Spinal cord (tissue), 10 donors: ENCODE data around the gene TRDN. TPM values are rescaled to one million over a fixed set of nuclear protein-coding genes. Genes with fewer than 3 reads are reported as not detected.

Experiments
- DNase-seq, 6 donors: peaks; one replicate each; pipeline versions ENCODE4 v3.0.0 to v3.0.0-alpha.2; 2013 to 2015; ENCODE audit warnings: low spot score in 6 of 6, low read depth in 4 of 6
- H3K27ac ChIP-seq: one replicate; pipeline ENCODE4 v1.5.1; 2013; ENCODE audit warnings: low read depth, low read length, control low read depth
- H3K27me3 ChIP-seq: one replicate; pipeline ENCODE4 v1.6.1; 2013; ENCODE audit warnings: low read length; ENCODE audit not compliant: control insufficient read depth, insufficient read depth
- H3K36me3 ChIP-seq: one replicate; pipeline ENCODE4 v1.6.1; 2013; ENCODE audit warnings: low read length; ENCODE audit not compliant: control insufficient read depth, insufficient read depth
- H3K4me1 ChIP-seq: one replicate; pipeline ENCODE4 v1.6.1; 2013; ENCODE audit warnings: low read length; ENCODE audit not compliant: control insufficient read depth, insufficient read depth
- H3K4me3 ChIP-seq: one replicate; pipeline ENCODE4 v1.5.1; 2013; ENCODE audit warnings: low read depth, low read length, control low read depth
- H3K9me3 ChIP-seq: one replicate; pipeline ENCODE4 v1.6.1; 2013; ENCODE audit warnings: low read length; ENCODE audit not compliant: control insufficient read depth, insufficient read depth
- WGBS: methylation state at CpG from one replicate; pipeline ENCODE4 v1.1.5; 2013; ENCODE audit warnings: missing lambda C conversion rate; ENCODE audit not compliant: insufficient coverage; 5-methylcytosine and 5-hydroxymethylcytosine counted together
- polyA plus RNA-seq, 2 donors: library from polyadenylated mRNA; unstranded; fragments of 120-200 nt; gene quantifications; one replicate each; pipeline ENCODE4 v1.2.1, GENCODE V29; 2013; ENCODE audit not compliant: insufficient read length in 2 of 2
- total RNA-seq, 2 donors: library from RNA; depleted of rRNA in 1 of 2; stranded (reverse); fragments of 120-200 nt in 1 of 2; fragments of >200 nt in 1 of 2; gene quantifications; one replicate each; pipeline versions ENCODE4 v1.2.3 to v1.2.4, GENCODE V29; 2013 to 2014
- donor health status: healthy.

TRDN gene
- total and polyA plus RNA-seq, 4 donors: 2.3 to 9.9 (median 3.0) TPM

GRCh38 chr6:123659960-123660748, 23.4 kb upstream of the TRDN start:
- no peaks in the 10 kb centered on the region for H3K4me1 ChIP-seq
- H3K36me3 ChIP-seq: no peaks in the 10 kb centered on the region
- H3K4me3 ChIP-seq: no peak overlapping the region
- 93% methylated on average over 5 of the region's 5 CpGs for WGBS
- DNase-seq: no peak
- H3K9me3 ChIP-seq: no peaks in the 10 kb centered on the region
- H3K27ac ChIP-seq: no peak overlapping the region
- H3K27me3 ChIP-seq: no peaks in the 10 kb centered on the region

DNA sequence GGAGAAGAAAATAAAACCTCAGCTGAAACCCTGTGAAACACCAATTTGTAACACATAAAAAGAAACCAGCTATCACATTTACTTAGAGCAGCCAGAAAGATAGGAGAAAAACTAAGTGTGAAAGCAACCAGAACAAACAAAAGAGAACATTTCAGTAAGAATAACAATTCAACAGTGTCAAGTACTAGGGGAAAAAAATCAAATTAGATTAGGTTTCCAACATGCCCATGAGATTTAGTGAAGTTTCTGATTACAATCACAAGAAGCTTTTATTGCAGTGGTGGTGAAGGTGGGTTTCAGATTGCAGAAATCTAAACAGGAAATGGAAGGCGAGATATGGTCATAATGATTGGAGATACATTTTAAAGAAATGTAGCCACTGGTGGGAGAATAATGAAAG, 22.1 kb upstream of the TRDN start:
- no peaks in the 10 kb centered on the region for H3K27me3 ChIP-seq
- H3K36me3 ChIP-seq: no peaks in the 10 kb centered on the region
- H3K4me1 ChIP-seq: no peaks in the 10 kb centered on the region
- DNase-seq: no peak
- H3K27ac ChIP-seq: no peak overlapping the region
- no peaks in the 10 kb centered on the region for H3K9me3 ChIP-seq
- 82% methylated on average over 1 of the region's 1 CpG for WGBS
- H3K4me3 ChIP-seq: no peak overlapping the region

- Histone ChIP-seq H3K27me3 (no peaks in the 10 kb centered on the region), H3K4me3 (no peak overlapping the region), H3K9me3 (no peaks in the 10 kb centered on the region), H3K36me3 (no peaks in the 10 kb centered on the region), H3K4me1 (no peaks in the 10 kb centered on the region), H3K27ac (no peak overlapping the region)
- DNase-seq: no peak
- WGBS: no CpG with 5 or more reads among the region's 3 CpGs
These were observed 19.0 kb upstream of the TRDN start for GRCh38 chr6:123655521-123656306.

- no peaks in the 10 kb centered on the region for H3K4me1 ChIP-seq
- H3K4me3 ChIP-seq: no peak overlapping the region
- H3K27ac ChIP-seq: no peak overlapping the region
- no peak for DNase-seq
- H3K9me3 ChIP-seq: no peaks in the 10 kb centered on the region
- H3K36me3 ChIP-seq: no peaks in the 10 kb centered on the region
- H3K27me3 ChIP-seq: no peaks in the 10 kb centered on the region
These were observed 12.0 kb upstream of the TRDN start for GRCh38 chr6:123648723-123649122.

- no peaks in the 10 kb centered on the region for H3K36me3 ChIP-seq
- H3K27ac ChIP-seq: no peak overlapping the region
- no peaks in the 10 kb centered on the region for H3K4me1 ChIP-seq
- no peak for DNase-seq
- no peaks in the 10 kb centered on the region for H3K27me3 ChIP-seq
- no peak overlapping the region for H3K4me3 ChIP-seq
- WGBS: no CpG with 5 or more reads among the region's 1 CpG
- H3K9me3 ChIP-seq: no peaks in the 10 kb centered on the region
These were observed 11.3 kb upstream of the TRDN start for GRCh38 chr6:123648020-123648580.

- Histone ChIP-seq H3K27ac (no peak overlapping the region), H3K4me1 (no peaks in the 10 kb centered on the region), H3K9me3 (no peaks in the 10 kb centered on the region), H3K36me3 (no peaks in the 10 kb centered on the region), H3K27me3 (no peaks in the 10 kb centered on the region), H3K4me3 (no peak overlapping the region)
- no CpG with 5 or more reads among the region's 1 CpG for whole genome bisulfite sequencing
- no peak for DNase-seq
These were observed 4.7 kb upstream of the TRDN start for GRCh38 chr6:123641497-123641896.

DNA sequence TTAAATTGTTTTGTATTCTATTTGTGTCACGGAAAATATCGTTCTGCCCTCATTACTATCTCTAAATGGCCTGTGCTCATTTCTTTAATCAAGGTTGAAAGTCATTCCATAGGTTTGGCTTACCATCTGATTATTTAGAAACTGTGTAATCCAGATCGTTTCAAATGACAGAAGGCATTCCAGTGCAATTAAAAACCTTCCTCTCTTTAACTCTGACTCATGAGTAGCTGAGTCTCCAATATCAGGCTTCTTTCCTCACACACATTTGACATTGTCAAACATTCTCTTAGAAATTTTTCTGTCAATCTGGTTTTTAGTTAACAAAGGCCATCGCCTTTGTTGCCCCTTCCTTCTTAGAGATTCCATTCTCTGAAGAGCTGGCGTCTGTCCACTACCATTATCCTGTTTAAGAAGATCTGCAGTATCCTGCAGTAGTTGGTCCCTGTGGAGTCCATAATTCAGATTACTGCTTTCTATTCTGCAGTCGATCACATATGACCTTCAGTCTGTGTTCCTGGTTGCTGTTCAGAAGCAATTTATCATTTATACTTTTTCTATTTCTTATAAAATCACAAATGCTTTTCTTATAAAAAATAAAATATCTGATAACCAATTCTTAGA, 3.9 kb upstream of the TRDN start:
- peak in 1 of 6 donors; percentile 12 for DNase-seq
- no peaks in the 10 kb centered on the region for H3K4me1 ChIP-seq
- H3K9me3 ChIP-seq: no peaks in the 10 kb centered on the region
- no peak overlapping the region for H3K4me3 ChIP-seq
- H3K27ac ChIP-seq: no peak overlapping the region
- WGBS: 51% methylated on average over 3 of the region's 6 CpGs
- no peaks in the 10 kb centered on the region for H3K36me3 ChIP-seq
- H3K27me3 ChIP-seq: no peaks in the 10 kb centered on the region

- no peaks in the 10 kb centered on the region for H3K27me3 ChIP-seq
- no CpG with 5 or more reads among the region's 1 CpG for WGBS
- H3K36me3 ChIP-seq: no peaks in the 10 kb centered on the region
These were observed 2.1 kb upstream of the TRDN start for GRCh38 chr6:123638865-123639264.

GRCh38 chr6:123636282-123636681, 468 bp downstream of the TRDN start:
- DNase-seq: no peak
- H3K4me3 ChIP-seq: no peak overlapping the region
- no peaks in the 10 kb centered on the region for H3K36me3 ChIP-seq
- no peak overlapping the region for H3K27ac ChIP-seq
- H3K9me3 ChIP-seq: no peaks in the 10 kb centered on the region
- no peaks in the 10 kb centered on the region for H3K4me1 ChIP-seq
- H3K27me3 ChIP-seq: no peaks in the 10 kb centered on the region
- no CpG with 5 or more reads among the region's 1 CpG for WGBS

More at GRCh38 chr6:123638865-123639264, 2.1 kb upstream of the TRDN start:
- H3K9me3 ChIP-seq: no peaks in the 10 kb centered on the region
- peak in 2 of 6 donors; percentile 16 to 29 for DNase-seq
- H3K4me1 ChIP-seq: no peaks in the 10 kb centered on the region
- H3K27ac ChIP-seq: no peak overlapping the region
- H3K4me3 ChIP-seq: no peak overlapping the region
